ENCODE results near the gene FANCD2.
"Not testable (repeated sequence)": the region's sequence is repeated elsewhere in the genome, so short reads cannot be mapped to it uniquely, and the experiment has no call there.

FANCD2 gene

DNA sequence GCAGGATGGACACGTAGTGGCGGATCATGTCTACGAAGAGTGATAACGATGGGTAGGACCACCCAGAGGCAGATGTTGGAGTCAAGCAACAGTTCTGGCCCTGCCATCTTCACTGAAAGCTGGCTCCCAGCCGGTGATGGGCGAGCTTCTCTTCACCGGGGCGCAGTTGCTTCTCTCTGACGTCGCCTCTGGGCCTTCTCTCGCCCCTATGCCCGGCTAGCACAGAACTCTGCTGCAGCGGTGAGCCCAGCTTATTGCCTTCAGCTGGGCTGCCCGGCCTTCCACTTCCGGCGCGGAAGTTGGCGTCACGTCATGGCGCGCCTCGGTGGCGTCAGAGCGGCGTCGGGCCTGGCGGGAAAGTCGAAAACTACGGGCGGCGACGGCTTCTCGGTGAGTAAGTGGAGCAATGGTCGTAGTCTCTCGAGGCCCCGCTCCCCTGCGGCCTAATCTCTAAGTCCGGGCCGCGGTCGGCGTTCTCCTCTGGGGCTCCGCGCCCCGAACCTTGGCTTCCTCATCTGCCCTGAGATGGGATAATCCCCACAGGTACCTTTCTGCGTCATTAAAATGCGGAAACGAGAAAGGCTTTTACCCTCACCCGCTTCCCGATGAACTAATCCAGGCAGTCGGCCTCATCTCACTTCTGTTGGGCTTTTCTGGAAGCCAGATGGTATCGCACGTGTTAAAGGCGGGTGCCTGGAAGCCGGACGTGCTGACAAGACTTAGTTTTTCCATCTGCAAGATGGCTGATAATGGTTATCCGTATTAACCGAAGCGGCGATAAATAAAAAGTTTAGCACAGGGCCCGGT, at the start of gene FANCD2:
TSS of gene FANCD2 (plus strand) at position 354 of the 807 bp plus-strand sequence. CDS start 2,221 bp downstream, outside the sequence.
- DNase-seq: peak; percentile 72 to 86 (median 80)

- DNase-seq: no peak
Measured at GRCh38 chr3:9976721-9977709, 49.2 kb upstream of the FANCD2 start.

- DNase-seq: no peak
Measured at GRCh38 chr3:9978710-9979305, 47.4 kb upstream of the FANCD2 start.

GRCh38 chr3:9980251-9980650, 46.0 kb upstream of the FANCD2 start:
- no peak for DNase-seq

GRCh38 chr3:9986230-9986725, 40.0 kb upstream of the FANCD2 start:
- no peak for DNase-seq

DNA sequence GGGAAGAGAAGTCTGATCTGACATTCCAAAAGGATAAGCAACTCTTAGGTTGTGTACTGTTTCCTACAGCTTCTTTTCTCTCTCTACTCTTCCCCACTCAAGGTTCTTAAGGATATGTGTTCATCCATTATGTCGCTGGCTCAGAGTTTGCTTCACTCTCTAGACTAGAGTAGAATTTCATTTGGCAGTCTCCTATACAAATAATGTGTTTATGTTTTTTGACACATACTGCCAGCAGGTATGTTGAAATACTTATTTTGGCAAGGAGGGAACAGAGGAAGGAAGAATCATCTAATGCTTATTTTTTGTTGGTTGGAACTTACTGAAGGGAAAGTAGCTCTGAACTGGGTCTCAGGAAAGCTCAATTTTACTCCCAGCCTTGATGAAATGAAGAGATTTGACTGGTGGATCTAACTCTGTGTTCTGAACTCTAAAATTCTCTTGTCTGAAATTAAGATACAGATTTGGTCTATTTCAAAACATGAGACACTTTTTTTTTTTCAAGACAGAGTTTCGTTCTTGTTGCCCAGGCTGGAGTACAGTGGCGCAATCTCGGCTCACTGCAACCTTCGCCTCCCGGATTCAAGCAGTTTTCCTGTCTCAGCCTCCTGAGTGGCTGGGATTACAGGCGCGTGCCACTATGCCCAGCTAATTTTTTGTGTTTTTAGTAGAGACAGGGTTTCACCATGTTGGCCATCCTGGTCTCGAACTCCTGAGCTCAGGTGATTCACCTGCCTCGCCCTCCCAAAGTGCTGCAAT, 32.0 kb upstream of the FANCD2 start:
- DNase-seq: no peak

DNA sequence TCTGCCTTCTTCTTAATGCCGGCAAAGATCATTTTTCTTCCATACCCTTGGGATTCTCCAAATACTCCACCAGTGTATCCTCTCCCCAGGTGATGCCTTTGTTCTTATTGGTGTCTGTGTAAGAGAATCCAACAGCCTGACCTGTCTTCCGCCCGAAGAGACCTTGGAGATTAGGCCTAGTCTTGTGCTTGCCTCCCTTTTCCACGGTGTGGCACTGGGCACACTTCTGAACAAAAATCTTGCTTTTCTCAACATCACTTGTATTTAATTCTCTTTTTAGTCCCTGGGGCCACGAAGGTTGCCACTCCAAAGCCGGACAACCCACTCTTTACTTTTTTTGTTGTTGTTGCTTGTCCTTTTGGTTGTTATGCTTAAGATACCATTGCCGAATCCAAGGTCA, 25.6 kb upstream of the FANCD2 start:
- no peak for DNase-seq

GRCh38 chr3:10002951-10003350, 23.3 kb upstream of the FANCD2 start:
- no peak for DNase-seq

DNA sequence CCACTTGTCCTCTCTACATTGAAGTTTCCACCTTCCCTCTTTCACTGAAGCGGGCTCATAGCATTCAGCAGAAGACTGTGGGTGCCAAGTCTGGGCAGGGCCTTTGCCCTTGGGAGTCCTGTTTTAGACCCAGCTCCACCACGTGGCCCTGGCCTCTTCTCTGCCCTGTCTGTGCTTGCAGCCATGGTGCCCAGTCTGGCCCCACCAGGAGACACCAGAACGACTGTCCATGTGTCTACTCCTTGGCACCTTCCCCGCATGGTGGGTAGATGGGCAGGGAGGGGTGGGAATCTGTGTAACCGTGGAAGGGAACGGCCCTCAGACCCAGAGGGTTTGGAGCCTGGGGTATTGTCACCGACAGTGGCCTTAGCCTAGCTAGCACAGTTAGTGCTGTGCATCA, 21.7 kb upstream of the FANCD2 start:
- no peak for DNase-seq

DNA sequence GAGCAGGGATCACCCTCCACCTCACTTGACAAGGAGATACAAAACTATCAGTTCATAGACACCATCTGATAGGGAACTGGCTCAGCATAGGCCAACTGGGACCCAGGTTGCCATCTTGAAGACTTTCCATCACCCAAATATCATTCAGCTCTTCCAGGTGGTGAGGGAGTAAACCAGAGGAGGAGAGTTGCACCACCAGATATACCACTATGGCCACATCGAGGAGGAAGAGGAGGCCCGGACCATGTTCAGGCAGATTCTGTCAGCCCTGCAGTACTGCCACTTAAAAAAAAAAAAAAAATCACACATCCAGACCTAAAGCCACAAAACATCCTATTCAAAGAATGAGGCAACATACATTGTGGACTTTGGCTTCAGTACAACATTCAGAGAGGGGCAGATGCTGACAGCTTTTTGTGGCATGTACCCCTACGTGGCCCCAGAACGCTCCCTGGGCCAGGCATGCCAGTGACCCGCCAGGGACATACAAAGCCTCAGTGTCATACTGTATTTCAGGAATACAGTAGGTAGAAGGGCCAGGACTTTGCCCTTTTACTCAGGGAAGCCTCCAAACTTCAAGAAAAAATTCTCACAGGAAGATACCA, 21.2 kb upstream of the FANCD2 start:
- no peak for DNase-seq

DNA sequence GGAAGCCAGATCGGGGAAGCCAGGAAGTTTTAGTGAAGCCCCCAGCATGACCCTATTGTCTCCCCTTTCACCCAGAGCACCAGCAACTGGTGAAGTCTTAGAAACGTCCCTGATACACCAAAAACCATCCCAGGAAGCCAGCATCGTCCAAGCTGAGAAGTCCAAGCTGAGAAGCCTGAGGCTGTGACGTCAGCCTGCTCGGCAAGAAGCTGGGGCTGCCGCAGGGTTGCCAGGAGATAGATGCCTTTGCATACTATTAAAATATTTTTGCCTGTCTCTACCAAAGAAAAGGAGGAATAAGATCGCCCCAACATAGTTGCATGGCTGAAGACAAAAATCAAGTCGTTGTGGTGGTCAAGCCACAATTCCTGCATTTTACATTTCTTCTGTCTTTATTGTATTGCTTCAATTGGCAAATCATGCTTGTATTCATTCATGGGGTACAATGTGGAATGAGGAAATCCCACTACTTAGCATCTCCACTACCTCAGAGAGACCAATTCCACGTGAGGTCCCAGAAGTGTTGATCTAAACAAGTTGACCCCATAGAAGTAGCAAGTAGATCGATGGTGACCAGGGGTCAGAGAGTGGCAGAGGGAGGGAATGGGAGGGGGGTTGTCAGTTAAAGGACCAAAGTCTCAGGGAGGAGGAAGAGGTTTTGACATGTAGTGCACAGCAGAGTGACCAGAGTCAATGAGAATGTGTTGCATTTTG, 20.0 kb upstream of the FANCD2 start:
- DNase-seq: no peak

GRCh38 chr3:10006762-10007090, 19.5 kb upstream of the FANCD2 start:
- no peak for DNase-seq

DNA sequence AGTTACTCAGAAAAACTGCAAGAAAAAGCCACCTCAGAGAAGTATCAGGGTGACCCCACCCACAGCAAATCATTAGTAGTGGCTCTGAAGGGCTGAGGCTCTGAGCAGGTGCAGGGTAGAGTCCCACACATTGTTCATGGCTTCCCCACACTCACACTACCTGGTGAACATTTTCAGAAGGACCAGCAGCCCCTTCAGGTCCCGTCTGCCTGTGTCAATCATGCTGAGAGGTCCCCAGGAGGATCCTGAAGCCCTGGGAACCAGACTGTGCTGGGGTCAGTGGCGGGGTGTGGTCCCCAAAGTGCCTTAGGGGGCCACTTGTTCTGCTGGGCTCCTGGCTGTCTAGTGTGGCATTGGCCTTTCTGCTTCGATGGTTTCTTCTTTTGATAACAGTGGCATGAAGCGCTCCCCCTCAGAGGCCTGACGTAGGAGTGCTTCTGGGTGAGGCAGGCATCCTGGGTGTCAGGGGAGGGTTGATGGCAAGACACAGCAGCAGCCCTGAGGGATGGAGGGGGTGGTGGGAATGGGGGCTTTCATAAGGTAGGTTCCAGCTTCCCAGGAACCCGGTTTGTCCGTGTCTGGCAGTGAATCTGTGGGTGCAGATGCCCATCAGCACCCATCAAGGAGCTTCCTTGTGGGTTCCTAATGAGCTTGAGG, 19.0 kb upstream of the FANCD2 start:
- no peak for DNase-seq

DNA sequence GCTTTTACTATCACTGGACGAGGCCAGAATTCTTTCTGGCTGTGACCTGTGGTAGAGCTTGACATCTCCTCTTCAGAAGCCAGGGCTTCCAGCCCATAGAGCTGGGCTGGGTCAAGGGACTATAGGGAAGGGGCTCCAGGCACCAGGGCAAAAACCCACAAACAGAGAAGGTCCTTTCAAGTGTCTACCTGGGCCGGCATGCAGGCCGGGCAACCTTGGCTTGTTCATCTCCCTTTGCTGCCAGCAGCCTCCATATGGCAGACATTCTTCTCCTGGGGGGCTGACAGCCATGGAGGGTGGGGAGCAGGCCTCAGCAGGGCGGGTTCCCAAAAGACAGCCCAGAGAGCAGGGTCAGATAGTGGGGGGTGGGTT, 18.0 kb upstream of the FANCD2 start:
- not testable (repeated sequence) for DNase-seq

DNA sequence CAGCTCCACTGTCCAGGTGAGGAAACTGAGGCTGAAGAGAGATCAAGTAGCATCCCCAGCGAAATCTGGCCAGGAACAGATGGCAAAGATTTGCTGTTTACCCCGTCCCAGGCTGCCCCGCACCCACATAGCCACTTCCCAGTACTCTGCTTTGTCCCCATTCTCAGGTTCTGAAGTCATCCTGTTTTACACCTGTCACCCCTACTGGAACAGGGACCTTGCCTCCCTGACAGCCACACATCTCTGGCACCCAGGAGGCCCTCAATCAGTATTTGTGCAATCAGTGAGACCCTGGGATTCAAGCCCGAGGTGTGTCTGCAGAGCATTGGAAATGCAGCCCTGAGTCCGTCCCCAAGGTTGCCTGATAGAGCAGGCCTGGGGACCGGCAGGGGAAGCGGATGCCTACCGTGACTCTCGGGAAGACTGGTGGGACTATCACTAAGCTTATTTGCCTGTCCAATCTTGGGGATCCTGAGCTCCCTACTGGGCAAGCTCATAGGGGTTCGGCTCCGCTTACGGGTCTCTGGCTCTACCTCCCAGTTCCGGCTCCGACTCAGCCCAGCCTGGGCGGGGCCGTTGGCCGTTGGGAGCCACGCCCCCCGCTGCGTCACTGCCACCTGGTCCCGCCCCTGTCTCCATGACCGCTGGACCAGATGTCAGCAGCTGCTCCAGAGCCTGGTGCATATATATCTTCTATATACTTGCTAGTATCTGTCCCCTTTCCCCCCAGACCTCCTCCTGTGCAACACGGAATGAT, 17.5 kb upstream of the FANCD2 start:
- DNase-seq: peak; percentile 38 to 69 (median 48)

GRCh38 chr3:10010421-10010877, 15.8 kb upstream of the FANCD2 start:
- DNase-seq: no peak

GRCh38 chr3:10010878-10011465, 15.3 kb upstream of the FANCD2 start:
- peak; percentile 75 to 87 (median 81) for DNase-seq

GRCh38 chr3:10011631-10012030, 14.6 kb upstream of the FANCD2 start:
- no peak for DNase-seq

DNA sequence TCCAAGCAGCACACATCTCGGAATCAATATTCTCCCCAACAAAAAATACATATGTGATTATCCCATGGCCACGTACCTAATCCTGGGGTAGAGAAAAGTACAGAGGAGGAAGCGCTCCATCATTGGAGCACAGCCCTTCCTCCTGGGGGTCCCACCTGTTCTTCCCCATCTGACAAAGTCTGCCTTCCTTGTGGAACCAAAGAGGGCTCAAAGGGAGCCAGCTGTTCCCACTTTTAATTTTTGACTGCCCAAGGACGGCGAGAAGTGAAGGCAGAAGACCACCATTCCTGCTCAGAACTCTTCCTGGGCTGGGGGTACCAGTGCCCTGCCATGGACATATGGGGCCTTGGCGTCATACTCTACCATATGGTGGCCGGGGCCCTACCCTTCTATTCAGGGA, 14.1 kb upstream of the FANCD2 start:
- no peak for DNase-seq

Data from NCI-H1417 (cell line).